ENCODE data around the gene ERCC2.

Gene ERCC2

DNA sequence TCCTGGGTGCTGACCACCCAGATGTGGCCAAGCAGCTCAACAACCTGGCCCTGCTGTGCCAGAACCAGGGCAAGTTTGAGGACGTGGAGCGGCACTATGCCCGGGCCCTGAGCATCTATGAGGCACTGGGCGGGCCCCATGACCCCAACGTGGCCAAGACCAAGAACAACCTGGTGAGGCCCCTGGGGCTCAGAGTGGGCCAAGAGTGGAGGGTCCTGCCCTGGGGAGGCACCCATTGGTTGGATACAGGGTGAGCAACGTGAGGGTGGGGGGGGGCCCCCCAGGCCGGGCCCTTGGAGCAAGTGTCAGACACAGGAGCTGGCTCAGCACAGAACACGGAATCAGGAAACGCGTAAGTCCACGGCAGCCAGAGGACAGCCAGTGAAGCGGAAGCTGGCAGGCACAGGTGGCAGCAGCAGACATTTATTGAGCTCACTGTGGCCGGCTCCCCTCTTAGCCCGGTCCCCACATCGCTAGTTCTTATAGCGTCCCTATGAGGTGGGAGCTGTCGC lies 20.9 kb downstream of the ERCC2 start:
- H3K4me3 ChIP-seq (ENCODE audit: low read depth, low read length), result no peak overlapping the region
- TF ChIP-seq, protein P1, sequence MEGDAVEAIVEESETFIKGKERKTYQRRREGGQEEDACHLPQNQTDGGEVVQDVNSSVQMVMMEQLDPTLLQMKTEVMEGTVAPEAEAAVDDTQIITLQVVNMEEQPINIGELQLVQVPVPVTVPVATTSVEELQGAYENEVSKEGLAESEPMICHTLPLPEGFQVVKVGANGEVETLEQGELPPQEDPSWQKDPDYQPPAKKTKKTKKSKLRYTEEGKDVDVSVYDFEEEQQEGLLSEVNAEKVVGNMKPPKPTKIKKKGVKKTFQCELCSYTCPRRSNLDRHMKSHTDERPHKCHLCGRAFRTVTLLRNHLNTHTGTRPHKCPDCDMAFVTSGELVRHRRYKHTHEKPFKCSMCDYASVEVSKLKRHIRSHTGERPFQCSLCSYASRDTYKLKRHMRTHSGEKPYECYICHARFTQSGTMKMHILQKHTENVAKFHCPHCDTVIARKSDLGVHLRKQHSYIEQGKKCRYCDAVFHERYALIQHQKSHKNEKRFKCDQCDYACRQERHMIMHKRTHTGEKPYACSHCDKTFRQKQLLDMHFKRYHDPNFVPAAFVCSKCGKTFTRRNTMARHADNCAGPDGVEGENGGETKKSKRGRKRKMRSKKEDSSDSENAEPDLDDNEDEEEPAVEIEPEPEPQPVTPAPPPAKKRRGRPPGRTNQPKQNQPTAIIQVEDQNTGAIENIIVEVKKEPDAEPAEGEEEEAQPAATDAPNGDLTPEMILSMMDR (IDR thresholded peaks at IDR 0.05; ENCODE audit: insufficient read depth, low read depth, low read length, missing control alignments), result no peak
- DNase-seq (ENCODE audit: low read depth), result no peak

DNA sequence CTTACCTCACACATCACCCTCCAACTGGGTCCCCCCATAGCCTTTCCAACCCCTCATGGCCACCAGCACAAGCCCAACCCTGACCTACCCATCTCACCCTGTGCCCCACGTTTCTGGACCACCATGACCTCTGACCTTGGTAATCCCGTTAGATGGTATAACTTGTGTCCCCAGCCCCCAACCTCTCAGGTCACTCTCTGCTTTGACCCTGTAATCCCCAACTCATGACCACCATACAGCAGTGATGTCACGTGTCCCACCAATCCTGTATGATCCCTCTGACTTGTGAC lies 21.3 kb downstream of the ERCC2 start:
- TF ChIP-seq, protein P1 (IDR thresholded peaks at IDR 0.05; ENCODE audit: insufficient read depth, low read depth, low read length, missing control alignments), result no peak
- no peak for DNase-seq (ENCODE audit: low read depth)
- no peak overlapping the region for H3K4me3 ChIP-seq (ENCODE audit: low read depth, low read length)

DNA sequence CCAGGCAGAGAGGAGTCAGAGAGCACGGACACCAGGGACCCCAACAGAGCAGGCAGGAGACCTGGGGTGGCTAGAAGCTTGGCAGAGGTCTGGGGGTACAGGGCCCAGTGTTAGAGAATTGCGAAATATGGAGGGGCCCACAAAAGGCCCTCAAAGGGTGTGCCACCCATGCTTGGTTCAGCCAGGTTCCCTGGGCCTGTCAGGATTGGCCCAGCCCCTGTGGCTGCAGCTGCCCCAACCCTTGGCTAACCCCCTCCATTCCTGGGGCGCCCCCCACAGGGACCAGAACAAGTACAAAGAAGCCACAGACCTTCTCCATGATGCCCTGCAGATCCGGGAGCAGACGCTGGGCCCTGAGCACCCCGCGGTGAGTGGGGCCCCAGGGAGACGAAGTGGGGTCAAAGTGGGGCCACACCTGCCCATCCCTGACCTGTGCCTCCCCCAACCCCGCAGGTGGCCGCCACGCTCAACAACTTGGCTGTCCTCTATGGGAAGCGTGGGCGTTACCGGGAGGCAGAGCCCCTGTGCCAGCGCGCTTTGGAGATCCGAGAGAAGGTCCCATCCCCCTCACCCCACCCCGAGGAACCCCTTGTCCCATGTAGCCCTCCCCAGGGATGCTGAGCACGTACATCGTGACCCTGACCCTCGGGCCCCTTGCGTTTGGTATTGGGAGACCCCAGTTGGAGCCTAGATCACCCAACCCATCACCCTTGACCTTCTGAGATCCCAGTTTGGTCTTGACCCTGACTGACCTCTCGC lies 21.8 kb downstream of the ERCC2 start:
- TF ChIP-seq, protein P1 (IDR thresholded peaks at IDR 0.05; ENCODE audit: insufficient read depth, low read depth, low read length, missing control alignments), result no peak

DNA sequence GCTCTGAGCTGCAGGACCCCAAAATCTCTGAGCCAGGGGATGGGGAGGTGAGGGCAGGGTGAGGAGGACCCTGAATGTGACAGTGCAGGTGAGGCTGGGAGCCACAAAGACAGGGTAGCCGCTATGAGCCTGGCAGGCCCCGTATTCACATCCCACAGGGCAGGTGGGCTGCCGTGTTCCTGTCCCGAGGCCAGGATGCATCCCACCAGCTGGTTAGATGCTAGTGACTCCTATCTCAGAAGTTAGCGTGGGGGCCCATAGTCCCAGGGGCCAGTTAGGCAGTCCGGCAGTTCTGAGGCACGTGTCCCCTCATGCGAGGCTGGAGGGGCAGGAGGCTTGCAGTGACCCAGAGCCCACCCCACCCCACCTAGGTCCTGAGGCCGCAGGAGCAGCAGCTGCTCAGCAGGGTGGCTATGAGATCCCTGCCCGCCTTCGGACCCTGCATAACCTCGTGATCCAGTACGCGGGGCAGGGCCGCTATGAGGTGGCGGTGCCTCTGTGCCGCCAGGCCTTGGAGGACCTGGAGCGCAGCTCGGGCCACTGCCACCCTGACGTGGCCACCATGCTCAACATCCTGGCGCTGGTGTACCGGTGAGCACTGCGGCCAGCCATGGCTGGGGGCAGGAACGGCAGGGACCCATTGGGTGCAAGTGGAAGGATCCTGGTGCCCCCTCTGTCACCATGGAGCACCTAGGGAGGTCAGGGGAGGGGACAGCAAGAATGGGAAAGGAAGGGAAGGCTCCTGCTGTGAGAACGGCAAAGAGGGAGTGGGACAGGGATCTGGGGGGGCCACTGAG lies 22.6 kb downstream of the ERCC2 start:
- no peak overlapping the region for H3K4me3 ChIP-seq (ENCODE audit: low read depth, low read length)
- no peak for DNase-seq (ENCODE audit: low read depth)
- TF ChIP-seq, protein P1 (IDR thresholded peaks at IDR 0.05; ENCODE audit: insufficient read depth, low read depth, low read length, missing control alignments), result no peak

More for the DNA sequence above, 21.8 kb downstream of the ERCC2 start:
- DNase-seq (ENCODE audit: low read depth), result no peak
- no peak overlapping the region for H3K4me3 ChIP-seq (ENCODE audit: low read depth, low read length)

DNA sequence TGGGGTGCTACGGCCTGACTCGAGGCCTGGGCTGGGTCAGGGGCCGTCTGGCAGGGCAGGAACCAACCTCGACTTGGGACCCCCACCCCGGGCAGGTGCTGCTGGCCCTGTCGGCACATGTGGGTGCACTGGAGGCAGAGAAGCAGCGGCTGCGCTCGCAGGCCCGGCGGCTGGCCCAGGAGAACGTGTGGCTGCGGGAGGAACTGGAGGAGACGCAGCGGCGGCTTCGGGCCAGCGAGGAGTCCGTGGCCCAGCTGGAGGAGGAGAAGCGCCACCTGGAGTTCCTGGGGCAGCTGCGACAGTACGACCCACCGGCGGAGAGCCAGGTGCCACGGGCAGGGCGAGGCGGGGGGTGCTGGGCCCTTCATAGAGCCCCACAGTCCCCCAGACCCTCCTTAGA lies 23.9 kb downstream of the ERCC2 start:
- TF ChIP-seq, protein P1 (IDR thresholded peaks at IDR 0.05; ENCODE audit: insufficient read depth, low read depth, low read length, missing control alignments), result no peak
- DNase-seq (ENCODE audit: low read depth), result no peak

DNA sequence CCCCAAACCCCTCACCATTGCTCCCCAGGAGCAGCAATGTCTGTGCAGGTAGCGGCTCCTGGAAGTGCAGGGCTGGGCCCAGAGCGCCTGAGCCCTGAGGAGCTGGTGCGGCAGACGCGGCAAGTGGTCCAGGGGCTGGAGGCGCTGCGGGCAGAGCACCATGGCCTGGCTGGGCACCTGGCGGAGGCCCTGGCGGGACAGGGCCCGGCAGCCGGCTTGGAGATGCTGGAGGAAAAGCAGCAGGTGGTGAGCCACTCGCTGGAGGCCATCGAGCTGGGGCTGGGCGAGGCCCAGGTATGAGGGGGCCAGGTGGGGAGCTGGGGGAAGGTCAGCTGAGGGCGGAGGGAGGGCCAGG lies 24.9 kb downstream of the ERCC2 start:
- no peak for DNase-seq (ENCODE audit: low read depth)
- H3K4me3 ChIP-seq (ENCODE audit: low read depth, low read length), result no peak overlapping the region
- TF ChIP-seq, protein P1 (IDR thresholded peaks at IDR 0.05; ENCODE audit: insufficient read depth, low read depth, low read length, missing control alignments), result no peak

More for the DNA sequence above, 23.9 kb downstream of the ERCC2 start:
- H3K4me3 ChIP-seq (ENCODE audit: low read depth, low read length), result no peak overlapping the region

All from GM12865 (cell line).